H1 (cell line): ENCODE data around the gene CEP83.

ENCODE experiments used
- BRCA1 ChIP-seq: IDR thresholded peaks from 2 replicates; pipeline ENCODE4 v1.6.1; 2012; ENCODE audit warnings: low read depth, low read length, improper control_type of control experiment
- EZH2 ChIP-seq: fragments of 200-600 bp; sonication (generic); IDR thresholded peaks from 2 replicates; pipeline ENCODE4 v1.7.1; 2012; ENCODE audit warnings: low read depth, mild to moderate bottlenecking, moderate library complexity, low read length, inconsistent platforms; ENCODE audit not compliant: severe bottlenecking
- KDM5A ChIP-seq: fragments of 200-600 bp; IDR thresholded peaks from 2 replicates; pipeline ENCODE4 v1.7.1; 2012; ENCODE audit warnings: mild to moderate bottlenecking, low read length, inconsistent platforms, mixed read lengths
- MAFK ChIP-seq: IDR thresholded peaks from 2 replicates; pipeline ENCODE4 v1.6.1; 2012; ENCODE audit warnings: low read depth, mild to moderate bottlenecking, improper control_type of control experiment, low read length
- POLR2A ChIP-seq, 2 experiments: IDR thresholded peaks; 1 replicate in 1 of 2; 2 replicates in 1 of 2; pipeline ENCODE4 v1.6.1; 2011; ENCODE audit warnings: low read depth in 2 of 2, low read length in 2 of 2, mild to moderate bottlenecking in 2 of 2; ENCODE audit errors: control extremely low read depth in 1 of 2
- RAD21 ChIP-seq, 2 experiments: IDR thresholded peaks in 1 of 2; conservative IDR thresholded peaks in 1 of 2; 2 replicates each; pipeline ENCODE4 v1.6.1; 2011; ENCODE audit warnings: low read depth in 2 of 2, low read length in 2 of 2, improper control_type of control experiment in 1 of 2, inconsistent platforms in 1 of 2, mild to moderate bottlenecking in 1 of 2, moderate library complexity in 1 of 2
- SIN3A ChIP-seq, 2 experiments: IDR thresholded peaks in 1 of 2; conservative IDR thresholded peaks in 1 of 2; 2 replicates each; pipeline ENCODE4 v1.6.1; 2011 to 2012; ENCODE audit warnings: low read length in 2 of 2, improper control_type of control experiment in 1 of 2, low read depth in 1 of 2, mild to moderate bottlenecking in 1 of 2
- TF ChIP-seq, protein P1 (sequence below), 3 experiments: IDR thresholded peaks; 1 replicate in 2 of 3; 2 replicates in 1 of 3; pipeline versions ENCODE4 v1.5.1 to v1.6.1; 2011; ENCODE audit warnings: low read length in 3 of 3, mild to moderate bottlenecking in 3 of 3, inconsistent platforms in 2 of 3, low read depth in 1 of 3, moderate library complexity in 1 of 3; ENCODE audit not compliant: insufficient read depth in 1 of 3; ENCODE audit errors: control extremely low read depth in 1 of 3
- TF ChIP-seq, protein P2 (sequence below): IDR thresholded peaks from 2 replicates; pipeline ENCODE4 v1.6.1; 2012; ENCODE audit warnings: low read length, inconsistent platforms

DNA sequence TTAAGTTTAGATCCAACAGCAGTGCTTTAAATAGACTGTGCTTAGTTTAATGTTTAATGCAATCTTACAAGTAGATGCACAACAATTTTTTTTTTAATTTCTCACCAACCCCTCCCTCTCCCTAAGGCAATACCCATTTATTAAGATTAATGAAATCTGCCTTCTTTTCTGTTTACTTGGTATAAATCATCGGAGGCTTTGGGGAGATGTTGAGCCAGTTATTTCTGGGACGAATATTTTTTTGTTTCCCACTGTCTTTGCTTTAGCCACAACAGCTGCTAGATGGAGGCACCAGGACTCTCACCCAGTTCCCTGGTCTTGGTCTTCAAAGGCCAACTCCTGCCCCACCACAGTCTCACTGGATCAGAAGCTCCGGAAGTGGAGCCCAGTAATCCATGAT is 197.9 kb downstream of the CEP83 start:
- TF ChIP-seq, protein P1, sequence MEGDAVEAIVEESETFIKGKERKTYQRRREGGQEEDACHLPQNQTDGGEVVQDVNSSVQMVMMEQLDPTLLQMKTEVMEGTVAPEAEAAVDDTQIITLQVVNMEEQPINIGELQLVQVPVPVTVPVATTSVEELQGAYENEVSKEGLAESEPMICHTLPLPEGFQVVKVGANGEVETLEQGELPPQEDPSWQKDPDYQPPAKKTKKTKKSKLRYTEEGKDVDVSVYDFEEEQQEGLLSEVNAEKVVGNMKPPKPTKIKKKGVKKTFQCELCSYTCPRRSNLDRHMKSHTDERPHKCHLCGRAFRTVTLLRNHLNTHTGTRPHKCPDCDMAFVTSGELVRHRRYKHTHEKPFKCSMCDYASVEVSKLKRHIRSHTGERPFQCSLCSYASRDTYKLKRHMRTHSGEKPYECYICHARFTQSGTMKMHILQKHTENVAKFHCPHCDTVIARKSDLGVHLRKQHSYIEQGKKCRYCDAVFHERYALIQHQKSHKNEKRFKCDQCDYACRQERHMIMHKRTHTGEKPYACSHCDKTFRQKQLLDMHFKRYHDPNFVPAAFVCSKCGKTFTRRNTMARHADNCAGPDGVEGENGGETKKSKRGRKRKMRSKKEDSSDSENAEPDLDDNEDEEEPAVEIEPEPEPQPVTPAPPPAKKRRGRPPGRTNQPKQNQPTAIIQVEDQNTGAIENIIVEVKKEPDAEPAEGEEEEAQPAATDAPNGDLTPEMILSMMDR (IDR thresholded peaks at IDR 0.05; ENCODE audit: control extremely low read depth in 1 of 3, insufficient read depth in 1 of 3, low read depth in 1 of 3, low read length in 3 of 3) = no peak
- TF ChIP-seq RAD21 (IDR thresholded peaks at IDR 0.05 in 1 of 2, conservative IDR thresholded peaks at IDR 0.05 in 1 of 2; ENCODE audit: low read depth in 2 of 2, low read length in 2 of 2) (no peak), POLR2A (IDR thresholded peaks at IDR 0.05; ENCODE audit: control extremely low read depth in 1 of 2, low read depth in 2 of 2, low read length in 2 of 2) (no peak), EZH2 (no peak), MAFK (no peak), SIN3A (conservative IDR thresholded peaks at IDR 0.05 in 1 of 2, IDR thresholded peaks at IDR 0.05 in 1 of 2; ENCODE audit: low read depth in 1 of 2, low read length in 2 of 2) (no peak), KDM5A (no peak), BRCA1 (no peak)
- TF ChIP-seq, protein P2, sequence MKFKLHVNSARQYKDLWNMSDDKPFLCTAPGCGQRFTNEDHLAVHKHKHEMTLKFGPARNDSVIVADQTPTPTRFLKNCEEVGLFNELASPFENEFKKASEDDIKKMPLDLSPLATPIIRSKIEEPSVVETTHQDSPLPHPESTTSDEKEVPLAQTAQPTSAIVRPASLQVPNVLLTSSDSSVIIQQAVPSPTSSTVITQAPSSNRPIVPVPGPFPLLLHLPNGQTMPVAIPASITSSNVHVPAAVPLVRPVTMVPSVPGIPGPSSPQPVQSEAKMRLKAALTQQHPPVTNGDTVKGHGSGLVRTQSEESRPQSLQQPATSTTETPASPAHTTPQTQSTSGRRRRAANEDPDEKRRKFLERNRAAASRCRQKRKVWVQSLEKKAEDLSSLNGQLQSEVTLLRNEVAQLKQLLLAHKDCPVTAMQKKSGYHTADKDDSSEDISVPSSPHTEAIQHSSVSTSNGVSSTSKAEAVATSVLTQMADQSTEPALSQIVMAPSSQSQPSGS = no peak
